ENCODE results near the gene USP27X. TPM values are rescaled to one million over a fixed set of nuclear protein-coding genes. Genes with fewer than 3 reads are reported as not detected.

The USP27X gene
- total and polyA plus RNA-seq, 2 of the 4 experiments (the other 2 are of a cell fraction) = 2.7 to 6.3 TPM

- Histone ChIP-seq H3K9me1 (ENCODE audit: insufficient read depth, low read length) (peaks cover 15% of the 10 kb centered on the region; the same call in 1 of the 2 replicates), H3K27me3 (ENCODE audit: control insufficient read depth, insufficient read depth, low read length) (peaks cover 8% of the 10 kb centered on the region), H2AFZ (replicated peaks; ENCODE audit: low read length, poor library complexity) (no peak overlapping the region), H3K9me3 (ENCODE audit: control insufficient read depth, insufficient read depth, low read length) (no peaks in the 10 kb centered on the region; the same call in 1 of the 2 replicates), H3K4ac (ENCODE audit: low read depth, low read length) (no peak overlapping the region), H3K9ac (ENCODE audit: low read depth, low read length) (no peak overlapping the region), H4K5ac (ENCODE audit: low read depth, low read length) (no peak overlapping the region), H2BK5ac (ENCODE audit: low read depth, low read length, poor library complexity, severe bottlenecking) (no peak overlapping the region), H3K14ac (replicated peaks; ENCODE audit: low read depth, low read length) (no peak overlapping the region), H3K56ac (ENCODE audit: extremely low read depth, insufficient read depth, low read length) (no peak overlapping the region), H2BK120ac (ENCODE audit: low read depth, low read length) (no peak overlapping the region), H3K4me3 (ENCODE audit: insufficient read depth, low read depth, low read length) (no peak overlapping the region), H3K27ac (ENCODE audit: insufficient read depth, low read length) (no peak overlapping the region), H4K20me1 (ENCODE audit: insufficient read depth, low read length) (no peaks in the 10 kb centered on the region), H2BK20ac (ENCODE audit: low read depth, low read length) (no peak overlapping the region), H3K4me1 (ENCODE audit: control insufficient read depth, insufficient read depth, low read length) (peaks cover 3% of the 10 kb centered on the region; the same call in 1 of the 2 replicates), H3K18ac (ENCODE audit: low read depth, low read length) (no peak overlapping the region), H2AK5ac (ENCODE audit: low read depth, low read length) (no peak overlapping the region), H3K36me3 (ENCODE audit: control insufficient read depth, insufficient read depth, low read length) (no peaks in the 10 kb centered on the region), H4K91ac (ENCODE audit: insufficient read depth, low read depth, low read length) (no peak overlapping the region), H4K8ac (ENCODE audit: low read depth in 2 of 2, low read length in 2 of 2) (no peak overlapping the region), H3K23ac (ENCODE audit: low read depth, low read length) (no peak overlapping the region), H3K4me2 (ENCODE audit: low read depth, low read length) (no peak overlapping the region), H2AK9ac (replicated peaks; ENCODE audit: low read depth, low read length, poor library complexity) (no peak overlapping the region), H2BK15ac (ENCODE audit: low read depth, low read length) (no peak overlapping the region), H3K79me1 (ENCODE audit: low read depth in 1 of 2, low read length in 2 of 2) (peaks cover 6 to 11% of the 10 kb centered on the region in 2 experiments; a peak in 2 of 4 replicates)
- in situ Hi-C loops (cut with MboI; ENCODE audit: low sequenced_read_pairs) (no loop called here), dilution Hi-C loops (cut with HindIII; ENCODE audit: low sequenced_read_pairs, unreplicated experiment) (no loop called here), intact Hi-C loops (cut with micrococcal nuclease) (no loop called here)
- TF ChIP-seq, protein P1, sequence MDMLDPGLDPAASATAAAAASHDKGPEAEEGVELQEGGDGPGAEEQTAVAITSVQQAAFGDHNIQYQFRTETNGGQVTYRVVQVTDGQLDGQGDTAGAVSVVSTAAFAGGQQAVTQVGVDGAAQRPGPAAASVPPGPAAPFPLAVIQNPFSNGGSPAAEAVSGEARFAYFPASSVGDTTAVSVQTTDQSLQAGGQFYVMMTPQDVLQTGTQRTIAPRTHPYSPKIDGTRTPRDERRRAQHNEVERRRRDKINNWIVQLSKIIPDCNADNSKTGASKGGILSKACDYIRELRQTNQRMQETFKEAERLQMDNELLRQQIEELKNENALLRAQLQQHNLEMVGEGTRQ (IDR thresholded peaks at IDR 0.05; ENCODE audit: low read depth, low read length) = no peak
- no peak for TF ChIP-seq NFE2L2 (IDR thresholded peaks at IDR 0.05; ENCODE audit: low read depth, low read length)
- TF ChIP-seq, protein P2, sequence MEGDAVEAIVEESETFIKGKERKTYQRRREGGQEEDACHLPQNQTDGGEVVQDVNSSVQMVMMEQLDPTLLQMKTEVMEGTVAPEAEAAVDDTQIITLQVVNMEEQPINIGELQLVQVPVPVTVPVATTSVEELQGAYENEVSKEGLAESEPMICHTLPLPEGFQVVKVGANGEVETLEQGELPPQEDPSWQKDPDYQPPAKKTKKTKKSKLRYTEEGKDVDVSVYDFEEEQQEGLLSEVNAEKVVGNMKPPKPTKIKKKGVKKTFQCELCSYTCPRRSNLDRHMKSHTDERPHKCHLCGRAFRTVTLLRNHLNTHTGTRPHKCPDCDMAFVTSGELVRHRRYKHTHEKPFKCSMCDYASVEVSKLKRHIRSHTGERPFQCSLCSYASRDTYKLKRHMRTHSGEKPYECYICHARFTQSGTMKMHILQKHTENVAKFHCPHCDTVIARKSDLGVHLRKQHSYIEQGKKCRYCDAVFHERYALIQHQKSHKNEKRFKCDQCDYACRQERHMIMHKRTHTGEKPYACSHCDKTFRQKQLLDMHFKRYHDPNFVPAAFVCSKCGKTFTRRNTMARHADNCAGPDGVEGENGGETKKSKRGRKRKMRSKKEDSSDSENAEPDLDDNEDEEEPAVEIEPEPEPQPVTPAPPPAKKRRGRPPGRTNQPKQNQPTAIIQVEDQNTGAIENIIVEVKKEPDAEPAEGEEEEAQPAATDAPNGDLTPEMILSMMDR (conservative IDR thresholded peaks at IDR 0.05; ENCODE audit: low read depth, low read length) = peak; percentile 36
- TF ChIP-seq RAD21 (IDR thresholded peaks at IDR 0.05; ENCODE audit: low read length) = no peak
- TF ChIP-seq, protein P3, sequence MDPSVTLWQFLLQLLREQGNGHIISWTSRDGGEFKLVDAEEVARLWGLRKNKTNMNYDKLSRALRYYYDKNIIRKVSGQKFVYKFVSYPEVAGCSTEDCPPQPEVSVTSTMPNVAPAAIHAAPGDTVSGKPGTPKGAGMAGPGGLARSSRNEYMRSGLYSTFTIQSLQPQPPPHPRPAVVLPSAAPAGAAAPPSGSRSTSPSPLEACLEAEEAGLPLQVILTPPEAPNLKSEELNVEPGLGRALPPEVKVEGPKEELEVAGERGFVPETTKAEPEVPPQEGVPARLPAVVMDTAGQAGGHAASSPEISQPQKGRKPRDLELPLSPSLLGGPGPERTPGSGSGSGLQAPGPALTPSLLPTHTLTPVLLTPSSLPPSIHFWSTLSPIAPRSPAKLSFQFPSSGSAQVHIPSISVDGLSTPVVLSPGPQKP (IDR thresholded peaks at IDR 0.05; ENCODE audit: borderline replicate concordance, low read depth, low read length) = no peak
- TF ChIP-seq FOS (IDR thresholded peaks at IDR 0.05; ENCODE audit: low read depth, low read length) = no peak
- TF ChIP-seq CEBPB (IDR thresholded peaks at IDR 0.05; ENCODE audit: low read depth, low read length) = no peak
- TF ChIP-seq MXI1 (IDR thresholded peaks at IDR 0.05; ENCODE audit: borderline replicate concordance, low read depth, low read length) = no peak
- 0 out of 2 replicates have a peak, but pooled peaks have one; percentile 21 for TF ChIP-seq SMC3 (IDR thresholded peaks at IDR 0.05; ENCODE audit: low read depth, low read length)
- TF ChIP-seq BHLHE40 (IDR thresholded peaks at IDR 0.05; ENCODE audit: low read depth, low read length) = no peak
- CTCF ChIA-PET = no interaction called here
- WGBS, 2 experiments (ENCODE audit: extremely low coverage in 2 of 2, insufficient read length in 1 of 2) = no CpG with 5 or more reads among the region's 3 CpGs
- BruUV-seq (replicated peaks) = no TSS peak
- ATAC-seq (ENCODE audit: low read depth) (no peak), DNase-seq (peak; percentile 23)
- POLR2A ChIA-PET (ENCODE audit: unreplicated experiment) = no interaction called here
Observed at GRCh38 chrX:49876750-49877149, 2.5 kb upstream of the USP27X start.
